Measurements from ENCODE around the gene ALDH1L1. TPM values are rescaled to one million over a fixed set of nuclear protein-coding genes. Genes with fewer than 3 reads are reported as not detected.

The ALDH1L1 gene
- total and polyA plus RNA-seq, 2 of the 4 experiments (the other 2 are of a cell fraction): not detected

GRCh38 chr3:126211569-126211968 is 31.2 kb upstream of the ALDH1L1 start:
- dilution Hi-C loops (cut with HindIII; ENCODE audit: low sequenced_read_pairs, unreplicated experiment): no loop called here
- ATAC-seq (ENCODE audit: low read depth) (no peak), DNase-seq (no peak)
- WGBS, 2 experiments (ENCODE audit: extremely low coverage in 2 of 2, insufficient read length in 1 of 2): 92% methylated on average over 2 of the region's 7 CpGs; no CpG with 5 or more reads in 1 of the 2 experiments
- Histone ChIP-seq H3K36me3 (ENCODE audit: control insufficient read depth, insufficient read depth, low read length) (no peaks in the 10 kb centered on the region), H3K18ac (ENCODE audit: low read depth, low read length) (no peak overlapping the region), H4K5ac (ENCODE audit: low read depth, low read length) (no peak overlapping the region), H2AK9ac (replicated peaks; ENCODE audit: low read depth, low read length, poor library complexity) (no peak overlapping the region), H3K27me3 (ENCODE audit: control insufficient read depth, insufficient read depth, low read length) (peaks cover 9% of the 10 kb centered on the region; the same call in 1 of the 2 replicates), H3K27ac (ENCODE audit: insufficient read depth, low read length) (no peak overlapping the region), H3K9me3 (ENCODE audit: control insufficient read depth, insufficient read depth, low read length) (no peaks in the 10 kb centered on the region), H4K8ac (ENCODE audit: low read depth in 2 of 2, low read length in 2 of 2) (no peak overlapping the region), H3K4ac (ENCODE audit: low read depth, low read length) (no peak overlapping the region), H4K20me1 (ENCODE audit: insufficient read depth, low read length) (no peaks in the 10 kb centered on the region), H2BK20ac (ENCODE audit: low read depth, low read length) (no peak overlapping the region; the same call in 1 of the 2 replicates), H2BK5ac (ENCODE audit: low read depth, low read length, poor library complexity, severe bottlenecking) (no peak overlapping the region), H2BK15ac (ENCODE audit: low read depth, low read length) (no peak overlapping the region), H3K14ac (replicated peaks; ENCODE audit: low read depth, low read length) (no peak overlapping the region), H3K4me2 (ENCODE audit: low read depth, low read length) (no peak overlapping the region), H3K9ac (ENCODE audit: low read depth, low read length) (no peak overlapping the region), H3K23ac (ENCODE audit: low read depth, low read length) (no peak overlapping the region), H3K4me3 (ENCODE audit: insufficient read depth, low read depth, low read length) (no peak overlapping the region), H3K4me1 (ENCODE audit: control insufficient read depth, insufficient read depth, low read length) (peaks cover 5% of the 10 kb centered on the region), H2AFZ (replicated peaks; ENCODE audit: low read length, poor library complexity) (no peak overlapping the region), H3K79me1 (ENCODE audit: low read depth in 1 of 2, low read length in 2 of 2) (no peaks in the 10 kb centered on the region), H4K91ac (ENCODE audit: insufficient read depth, low read depth, low read length) (no peak overlapping the region), H2AK5ac (ENCODE audit: low read depth, low read length) (no peak overlapping the region), H2BK120ac (ENCODE audit: low read depth, low read length) (no peak overlapping the region), H3K9me1 (ENCODE audit: insufficient read depth, low read length) (peaks cover 9% of the 10 kb centered on the region; the same call in 1 of the 2 replicates), H3K56ac (ENCODE audit: extremely low read depth, insufficient read depth, low read length) (no peak overlapping the region)
- ChIA-PET POLR2A (ENCODE audit: unreplicated experiment) (interaction anchor here (0.6 kb wide), 1 partner anchor 194 kb away, joined by 4 read pairs; no protein-coding TSS in a partner anchor), CTCF (no interaction called here)
- TF ChIP-seq FOS (IDR thresholded peaks at IDR 0.05; ENCODE audit: low read depth, low read length): no peak
- TF ChIP-seq BHLHE40 (IDR thresholded peaks at IDR 0.05; ENCODE audit: low read depth, low read length): no peak
- TF ChIP-seq RFX5 (IDR thresholded peaks at IDR 0.05; ENCODE audit: low read depth, low read length): no peak
- no peak for TF ChIP-seq CHD1 (IDR thresholded peaks at IDR 0.05; ENCODE audit: low read depth, low read length)
- TF ChIP-seq CEBPB (IDR thresholded peaks at IDR 0.05; ENCODE audit: low read depth, low read length): no peak
- TF ChIP-seq MXI1 (IDR thresholded peaks at IDR 0.05; ENCODE audit: borderline replicate concordance, low read depth, low read length): no peak
- no peak for TF ChIP-seq MAFK (IDR thresholded peaks at IDR 0.05; ENCODE audit: low read depth, low read length)
- no peak for TF ChIP-seq SMC3 (IDR thresholded peaks at IDR 0.05; ENCODE audit: low read depth, low read length)
- TF ChIP-seq POLR2A (IDR thresholded peaks at IDR 0.05; ENCODE audit: low read depth, low read length): no peak
- no peak for TF ChIP-seq NFE2L2 (IDR thresholded peaks at IDR 0.05; ENCODE audit: low read depth, low read length)
- no peak for TF ChIP-seq RCOR1 (IDR thresholded peaks at IDR 0.05; ENCODE audit: insufficient replicate concordance, low read length)
- TF ChIP-seq MAZ (IDR thresholded peaks at IDR 0.05; ENCODE audit: borderline replicate concordance, low read depth, low read length): no peak
- TF ChIP-seq, protein P1, sequence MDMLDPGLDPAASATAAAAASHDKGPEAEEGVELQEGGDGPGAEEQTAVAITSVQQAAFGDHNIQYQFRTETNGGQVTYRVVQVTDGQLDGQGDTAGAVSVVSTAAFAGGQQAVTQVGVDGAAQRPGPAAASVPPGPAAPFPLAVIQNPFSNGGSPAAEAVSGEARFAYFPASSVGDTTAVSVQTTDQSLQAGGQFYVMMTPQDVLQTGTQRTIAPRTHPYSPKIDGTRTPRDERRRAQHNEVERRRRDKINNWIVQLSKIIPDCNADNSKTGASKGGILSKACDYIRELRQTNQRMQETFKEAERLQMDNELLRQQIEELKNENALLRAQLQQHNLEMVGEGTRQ (IDR thresholded peaks at IDR 0.05; ENCODE audit: low read depth, low read length): no peak
- TF ChIP-seq, protein P2, sequence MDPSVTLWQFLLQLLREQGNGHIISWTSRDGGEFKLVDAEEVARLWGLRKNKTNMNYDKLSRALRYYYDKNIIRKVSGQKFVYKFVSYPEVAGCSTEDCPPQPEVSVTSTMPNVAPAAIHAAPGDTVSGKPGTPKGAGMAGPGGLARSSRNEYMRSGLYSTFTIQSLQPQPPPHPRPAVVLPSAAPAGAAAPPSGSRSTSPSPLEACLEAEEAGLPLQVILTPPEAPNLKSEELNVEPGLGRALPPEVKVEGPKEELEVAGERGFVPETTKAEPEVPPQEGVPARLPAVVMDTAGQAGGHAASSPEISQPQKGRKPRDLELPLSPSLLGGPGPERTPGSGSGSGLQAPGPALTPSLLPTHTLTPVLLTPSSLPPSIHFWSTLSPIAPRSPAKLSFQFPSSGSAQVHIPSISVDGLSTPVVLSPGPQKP (IDR thresholded peaks at IDR 0.05; ENCODE audit: borderline replicate concordance, low read depth, low read length): no peak
- TF ChIP-seq RAD21 (IDR thresholded peaks at IDR 0.05; ENCODE audit: low read length): no peak
- TF ChIP-seq CTCF (conservative IDR thresholded peaks at IDR 0.05; ENCODE audit: low read depth, low read length): no peak
- BruUV-seq (replicated peaks): no TSS peak
- in situ Hi-C loops (cut with MboI; ENCODE audit: low sequenced_read_pairs): no loop called here
- intact Hi-C loops (cut with micrococcal nuclease): no loop called here
